NCI-H2081 treated with DMSO at 0.1 percent for 48 hours (cell line): ENCODE measurements around the gene GPR12.

Experiments
- DNase-seq: peaks from one replicate; lab custom pipeline; 2025; lab: John Stamatoyannopoulos, UW

GPR12 gene, protein sequence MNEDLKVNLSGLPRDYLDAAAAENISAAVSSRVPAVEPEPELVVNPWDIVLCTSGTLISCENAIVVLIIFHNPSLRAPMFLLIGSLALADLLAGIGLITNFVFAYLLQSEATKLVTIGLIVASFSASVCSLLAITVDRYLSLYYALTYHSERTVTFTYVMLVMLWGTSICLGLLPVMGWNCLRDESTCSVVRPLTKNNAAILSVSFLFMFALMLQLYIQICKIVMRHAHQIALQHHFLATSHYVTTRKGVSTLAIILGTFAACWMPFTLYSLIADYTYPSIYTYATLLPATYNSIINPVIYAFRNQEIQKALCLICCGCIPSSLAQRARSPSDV

DNA sequence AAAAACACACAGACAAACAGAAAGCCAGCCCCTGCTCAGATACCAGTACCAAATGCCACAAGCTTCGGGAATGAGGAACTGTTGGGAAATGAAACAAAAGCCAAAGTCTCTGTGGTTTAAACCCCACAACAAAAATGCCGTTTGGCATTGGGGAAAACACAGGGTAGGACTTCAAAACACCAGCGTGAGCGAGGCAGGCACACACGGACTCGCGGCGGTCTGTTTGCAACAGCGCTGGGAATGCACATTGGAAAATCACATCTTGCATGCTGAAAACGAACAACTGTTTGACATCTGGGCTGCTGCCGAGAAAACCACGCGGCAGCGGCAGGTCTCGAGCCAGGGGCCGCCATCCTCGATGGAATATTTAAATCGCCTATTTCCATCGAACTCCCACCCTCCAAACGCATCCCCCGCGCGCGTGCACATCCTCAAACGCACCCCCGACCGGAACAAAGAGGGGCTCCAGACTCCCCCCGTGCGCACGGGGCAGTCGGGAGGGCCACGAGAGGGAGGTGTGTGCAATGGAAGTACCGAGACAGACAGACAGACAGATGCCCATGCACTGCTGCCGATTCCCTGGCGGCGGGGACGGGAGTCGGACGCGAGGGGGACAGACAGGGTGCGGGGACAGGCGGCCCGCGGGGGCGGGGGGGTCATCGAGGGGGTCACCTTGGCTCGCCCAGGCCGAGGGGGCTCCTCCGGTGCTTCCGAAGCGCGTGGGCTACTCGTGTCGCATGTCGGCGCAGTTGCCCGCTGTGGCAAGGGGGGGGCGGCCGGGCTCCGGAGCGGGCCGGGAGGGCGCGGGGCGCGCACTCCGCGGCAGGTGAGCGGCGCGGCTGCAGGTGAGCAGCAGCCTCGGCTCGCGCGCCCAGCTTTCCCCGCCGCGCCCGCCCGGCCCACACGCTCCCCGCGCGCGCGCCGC, at the start of gene GPR12:
GPR12 (minus strand) TSS at position 880 of the 925 bp plus-strand sequence. CDS start 959 bp downstream, outside the sequence.
- no peak for DNase-seq

DNA sequence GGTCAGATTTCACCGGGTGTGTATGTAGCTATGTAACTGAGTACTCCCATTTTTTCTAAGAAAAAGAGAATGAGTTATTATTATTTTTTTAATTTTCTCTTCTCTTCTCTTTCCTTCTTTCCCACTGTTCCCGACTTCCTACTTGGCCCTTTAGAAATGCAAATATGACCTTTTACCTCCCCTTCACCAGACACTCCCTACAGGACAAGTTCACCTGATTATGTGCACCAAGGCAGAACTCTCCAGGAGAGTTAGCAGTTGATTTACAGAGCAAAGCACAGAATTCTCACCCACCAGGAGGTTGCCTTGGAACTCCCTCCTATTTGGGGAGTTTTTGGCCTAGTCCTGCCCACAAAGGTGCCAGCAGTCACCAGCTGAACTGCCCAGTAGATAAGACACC, 49.5 kb upstream of the GPR12 start:
- DNase-seq: no peak

DNA sequence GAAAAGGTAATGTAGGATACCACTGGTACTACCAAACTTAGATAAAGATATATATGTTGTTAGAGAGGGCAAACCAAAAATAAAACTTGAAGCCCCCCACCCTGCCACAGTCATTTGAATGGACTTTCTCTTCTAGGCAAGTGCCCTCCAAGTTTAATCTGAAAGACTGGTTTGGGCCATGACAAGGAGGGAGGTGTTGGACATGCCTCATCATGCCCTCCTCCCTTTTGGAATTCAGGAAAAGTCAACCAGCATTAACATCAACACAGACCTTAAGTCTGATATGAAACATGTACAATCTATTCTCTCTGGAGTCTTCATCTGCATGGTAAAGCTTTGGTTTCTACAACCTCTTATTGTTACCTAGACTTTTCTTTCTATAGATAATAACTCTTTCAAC, 46.3 kb upstream of the GPR12 start:
- no peak for DNase-seq

DNA sequence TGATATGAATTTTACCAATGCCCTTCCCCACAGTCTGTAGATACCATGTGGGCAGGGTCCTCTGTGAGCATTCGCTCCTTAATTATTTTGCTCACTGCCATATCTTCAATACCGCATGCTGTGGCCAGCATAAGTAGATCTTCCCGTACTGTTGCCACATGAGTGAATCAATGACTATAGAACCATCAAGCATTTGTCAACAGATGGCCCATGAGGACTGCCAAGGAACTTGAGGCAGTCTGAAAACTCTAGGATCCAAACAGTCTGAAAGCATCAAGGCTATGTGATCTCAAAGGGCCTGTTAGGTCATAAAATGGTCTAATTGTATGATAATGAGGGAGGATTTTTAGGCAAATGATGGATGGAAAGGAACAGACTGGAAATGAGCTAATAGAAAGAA, 27.4 kb upstream of the GPR12 start:
- no peak for DNase-seq

DNA sequence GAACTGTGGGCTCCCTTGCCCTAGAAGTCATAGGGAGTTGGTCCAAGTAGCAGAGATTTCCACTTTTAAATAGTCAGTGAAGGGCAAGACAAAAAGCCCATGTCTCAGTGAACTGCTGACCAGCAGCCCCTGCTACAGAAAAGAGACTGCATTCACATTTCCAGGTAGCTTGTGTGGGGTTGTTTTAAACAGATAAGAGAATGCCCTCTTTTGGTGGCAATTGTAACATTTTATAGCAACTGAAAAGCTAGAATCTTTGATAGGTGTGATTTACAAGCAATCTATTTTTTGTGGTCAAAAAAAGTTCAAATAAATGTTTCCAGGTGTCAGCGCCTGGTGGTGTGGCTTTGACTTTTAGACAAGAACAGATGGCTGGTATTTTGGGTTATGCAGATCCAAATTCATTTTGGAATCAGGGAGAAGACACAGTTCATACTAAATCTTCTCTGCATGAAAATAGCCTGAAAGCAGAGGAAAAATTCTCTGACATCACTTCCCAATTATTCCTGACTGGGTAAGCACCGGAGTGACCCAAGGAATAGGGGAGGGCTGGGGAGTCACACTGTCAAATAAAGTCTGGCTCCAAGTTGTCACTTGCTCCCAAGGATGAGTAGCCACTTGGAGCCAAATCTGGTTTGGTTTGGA, 26.2 kb upstream of the GPR12 start:
- DNase-seq: no peak

DNA sequence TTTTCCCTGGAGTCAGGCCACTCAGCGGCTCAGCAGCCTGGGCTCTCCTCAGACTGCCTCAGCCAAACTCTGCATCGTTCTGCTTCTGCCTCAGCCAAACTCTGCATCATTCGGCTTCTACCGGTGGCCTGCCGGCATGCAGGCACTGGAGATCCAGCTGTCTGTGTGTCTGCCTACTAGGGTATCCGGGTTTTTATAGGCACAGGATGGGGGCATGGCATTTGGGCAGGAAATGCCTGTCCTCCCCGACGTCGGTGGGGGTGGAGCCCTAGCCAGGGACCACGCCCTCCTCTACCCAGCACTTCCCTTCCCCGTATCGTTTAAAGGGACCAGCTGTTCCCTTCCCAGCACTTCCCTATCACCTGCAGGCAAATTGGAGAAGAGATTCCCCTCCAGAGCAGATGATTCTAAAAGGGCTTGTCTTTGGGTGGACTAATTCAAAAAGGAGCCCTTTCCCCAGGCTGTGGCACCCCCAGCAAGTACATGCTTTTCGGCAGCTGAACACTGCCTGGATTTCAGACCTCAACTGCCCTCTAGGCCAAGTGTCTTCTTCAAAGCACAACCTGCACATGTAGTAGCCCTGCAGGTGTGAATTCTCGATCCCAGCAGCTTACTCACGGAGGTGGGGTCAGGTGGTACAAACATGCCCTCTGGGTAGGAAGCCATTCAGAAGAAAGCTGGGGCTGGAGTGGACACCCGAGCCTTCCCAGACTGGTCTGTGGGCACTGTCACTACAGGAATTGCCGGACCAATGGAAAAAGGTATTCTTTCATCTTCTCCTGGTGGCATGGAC, 25.4 kb upstream of the GPR12 start:
- no peak for DNase-seq

DNA sequence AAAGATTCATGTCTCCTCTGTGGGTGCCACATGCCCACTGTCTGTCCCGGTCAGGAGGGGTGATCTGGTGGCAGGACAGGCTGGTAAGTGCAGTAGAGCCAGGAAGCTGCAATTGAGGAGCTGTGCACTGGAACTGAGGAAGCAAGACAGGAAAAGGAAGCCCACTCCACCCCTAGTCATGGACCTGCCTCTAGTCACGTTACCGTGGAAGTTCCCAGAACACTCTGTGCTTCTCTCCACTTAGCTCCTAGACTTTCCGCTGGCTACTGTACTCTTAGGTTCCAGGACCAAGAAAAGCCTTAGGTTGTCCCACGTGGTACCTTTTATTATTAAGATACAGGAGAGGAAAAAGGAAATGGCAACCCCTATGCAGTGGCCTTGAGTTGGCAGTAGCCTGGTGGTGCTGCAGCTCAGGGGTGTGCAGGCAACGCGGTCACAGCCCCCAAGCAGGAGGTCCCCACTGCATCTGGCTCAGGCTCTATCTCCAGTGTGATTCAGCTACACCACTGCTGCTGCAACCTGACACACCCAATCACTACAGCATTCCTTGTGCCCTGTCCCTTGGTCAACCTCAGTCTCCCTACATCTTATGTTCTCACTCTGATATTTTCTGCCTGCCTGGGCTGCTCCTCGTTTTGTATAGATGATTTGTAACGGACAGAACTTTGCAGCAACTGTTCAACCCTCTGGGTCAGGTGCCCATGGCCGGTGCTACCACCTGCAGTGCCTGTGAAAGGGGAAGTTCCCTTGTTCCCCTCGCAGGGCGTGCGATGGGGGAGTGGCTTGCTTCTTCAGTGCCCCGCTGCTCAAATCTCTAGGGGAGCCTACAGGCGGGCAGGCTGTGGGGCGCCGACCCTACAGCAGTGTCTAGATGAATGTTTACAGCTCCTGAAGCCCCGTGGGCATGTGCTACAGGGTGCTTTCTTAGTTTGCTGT, 24.4 kb upstream of the GPR12 start:
- no peak for DNase-seq

DNA sequence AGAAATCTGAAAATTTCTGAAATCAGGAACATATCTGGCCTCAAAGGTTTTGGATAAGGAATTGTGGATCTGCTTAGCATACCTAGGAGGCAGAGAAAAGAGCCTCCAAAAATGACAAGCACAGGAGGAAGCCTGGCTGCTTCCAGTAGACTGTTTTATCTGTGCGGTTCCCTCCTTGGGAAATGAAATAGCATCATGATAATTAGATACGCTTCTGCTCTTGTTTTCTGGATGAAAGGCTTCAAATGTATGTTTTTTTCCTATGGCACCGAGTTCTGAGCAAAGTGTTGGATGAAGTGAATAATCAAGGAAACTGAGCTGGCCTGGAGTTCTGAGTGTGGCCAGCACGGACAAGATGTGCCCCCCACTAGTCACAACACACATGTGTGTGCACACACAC, 19.8 kb upstream of the GPR12 start:
- no peak for DNase-seq

DNA sequence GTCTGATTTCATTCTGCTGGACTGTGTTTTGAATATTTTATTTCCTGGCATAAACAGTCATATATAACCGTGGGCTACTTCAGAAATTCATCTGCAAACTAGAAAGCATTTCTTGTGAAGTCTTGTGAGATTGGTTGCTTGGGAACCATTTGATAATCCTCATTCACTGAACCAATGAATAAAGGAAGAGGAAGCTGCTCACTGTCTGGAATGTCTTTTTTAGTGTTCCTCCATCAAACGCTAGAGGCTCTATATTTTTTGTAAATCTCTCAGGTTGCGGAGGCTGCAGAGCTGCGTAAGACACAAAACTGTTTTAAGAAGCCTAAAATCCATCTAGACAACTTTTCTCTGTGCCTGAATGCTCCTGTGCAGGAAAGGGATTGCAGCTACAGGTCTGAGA, 18.7 kb upstream of the GPR12 start:
- DNase-seq: no peak

DNA sequence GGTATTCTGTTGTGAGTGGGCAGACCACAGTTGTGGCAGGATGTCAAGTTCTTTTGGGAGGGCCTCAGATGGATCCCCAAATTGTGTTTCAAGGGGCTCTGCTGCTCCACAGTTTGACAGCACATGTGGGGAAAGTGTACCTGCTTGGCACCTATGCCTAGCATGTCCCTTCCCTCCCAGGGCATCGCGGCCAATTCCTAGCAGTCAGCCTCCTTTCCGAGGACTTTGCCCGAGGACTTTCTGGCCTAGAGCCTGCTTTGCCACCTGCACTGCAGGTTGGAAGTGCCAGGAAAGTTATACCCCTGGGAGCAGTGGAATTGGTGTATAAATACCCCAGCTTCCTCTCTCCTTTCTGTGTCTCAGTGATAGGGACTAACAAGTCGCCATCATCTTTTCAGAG, 11.9 kb upstream of the GPR12 start:
- no peak for DNase-seq

DNA sequence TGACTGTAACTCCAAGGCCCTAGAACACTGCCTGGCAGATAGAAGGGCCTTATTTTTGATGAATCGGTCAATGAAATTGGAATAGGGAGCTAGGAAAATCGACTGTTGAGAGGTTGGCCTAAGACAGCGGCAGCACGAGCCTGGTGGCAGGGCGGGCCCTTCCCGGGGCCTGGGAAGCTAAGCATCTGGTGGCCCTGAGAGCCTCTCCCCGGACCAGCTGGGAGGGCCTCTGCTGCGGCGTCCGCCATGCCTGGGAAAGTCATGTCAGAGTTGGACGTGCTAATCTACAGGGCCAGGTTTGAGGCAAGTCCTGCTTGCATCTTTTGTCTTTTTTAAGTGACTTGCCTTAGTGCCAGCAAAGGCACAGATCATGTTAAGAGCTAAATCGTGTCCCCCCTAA, 11.2 kb upstream of the GPR12 start:
- no peak for DNase-seq

DNA sequence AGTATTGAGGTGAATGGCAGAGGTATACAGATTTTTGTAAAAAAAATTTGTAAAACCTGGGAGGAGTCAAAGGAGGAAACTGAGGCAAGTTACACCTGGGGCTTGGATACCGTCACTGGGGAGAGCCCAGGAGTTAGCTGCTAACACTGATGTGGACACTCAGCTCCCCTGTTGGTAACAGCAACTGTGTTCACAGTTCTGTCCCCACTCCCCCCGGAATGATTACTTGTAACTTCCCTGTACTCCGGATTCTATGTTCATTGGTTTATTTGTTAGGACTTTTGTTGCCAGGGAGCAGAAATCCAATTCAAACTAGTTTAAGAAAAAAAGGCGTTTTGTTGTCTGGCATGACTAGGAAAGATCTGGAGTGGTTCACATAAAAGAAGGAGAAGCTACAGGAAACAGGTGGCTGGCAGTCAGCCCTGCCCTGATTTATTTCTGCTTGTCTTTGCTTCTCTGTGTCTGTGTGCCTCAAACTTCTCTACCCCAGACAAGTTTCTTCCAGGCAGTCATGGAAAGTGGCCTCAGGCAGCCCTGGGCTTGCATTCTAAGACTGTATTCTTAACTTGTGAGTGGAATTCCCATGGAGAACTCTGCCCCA, 2.3 kb upstream of the GPR12 start:
- DNase-seq: no peak

DNA sequence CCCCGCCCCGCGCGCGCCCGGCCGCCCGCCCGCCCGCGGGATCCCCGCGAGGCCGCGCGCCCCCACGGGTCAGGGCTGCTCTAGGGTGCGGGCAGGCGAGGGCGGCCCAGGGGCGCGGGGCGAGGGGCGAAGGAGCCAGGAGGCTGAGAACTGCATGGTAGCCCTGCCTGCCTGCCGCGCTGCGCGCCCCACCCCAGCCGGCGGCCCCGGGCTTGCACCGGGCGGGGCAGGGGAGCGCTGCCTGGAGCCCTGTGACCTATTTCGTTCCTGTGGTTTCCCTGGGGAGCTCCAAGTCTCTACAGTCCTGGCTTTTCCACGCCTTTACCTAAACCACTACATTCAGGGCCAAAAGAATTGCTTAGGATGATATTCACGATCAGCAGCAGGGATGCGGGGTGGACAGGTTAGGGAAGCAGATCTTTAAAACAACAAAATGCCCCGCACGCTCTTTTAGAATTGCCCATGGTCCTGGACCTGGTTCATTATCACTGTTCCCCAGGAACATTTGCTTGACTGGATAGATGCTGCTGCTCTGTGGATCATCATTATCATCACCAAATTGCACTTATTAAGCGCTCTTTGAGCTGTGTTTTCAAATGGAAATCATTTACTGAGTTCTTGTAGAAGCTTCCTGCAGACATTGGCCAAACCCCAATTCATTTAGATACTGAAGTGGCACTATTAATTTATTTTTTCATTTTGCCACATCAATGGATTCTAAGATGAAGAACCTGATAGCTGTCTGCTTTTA, 421 bp upstream of the GPR12 start:
- DNase-seq: no peak

DNA sequence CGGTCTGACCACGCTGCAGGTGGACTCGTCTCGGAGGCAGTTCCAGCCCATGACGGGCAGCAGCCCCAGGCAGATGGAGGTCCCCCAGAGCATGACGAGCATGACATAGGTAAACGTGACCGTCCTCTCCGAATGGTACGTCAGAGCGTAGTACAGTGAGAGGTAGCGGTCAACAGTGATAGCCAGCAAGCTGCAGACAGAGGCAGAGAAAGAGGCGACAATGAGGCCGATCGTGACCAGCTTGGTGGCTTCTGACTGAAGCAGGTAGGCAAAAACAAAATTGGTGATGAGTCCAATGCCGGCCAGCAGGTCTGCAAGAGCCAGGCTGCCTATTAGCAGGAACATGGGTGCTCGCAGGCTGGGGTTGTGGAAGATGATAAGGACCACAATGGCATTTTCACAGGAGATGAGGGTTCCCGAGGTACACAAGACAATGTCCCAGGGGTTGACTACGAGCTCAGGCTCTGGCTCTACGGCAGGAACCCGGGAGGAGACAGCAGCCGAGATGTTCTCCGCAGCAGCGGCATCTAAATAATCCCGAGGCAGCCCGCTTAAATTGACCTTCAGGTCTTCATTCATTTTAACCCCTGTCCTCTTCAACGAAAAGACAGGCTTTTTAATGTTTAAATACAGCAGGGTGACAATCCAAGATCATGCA, 1.2 kb downstream of the GPR12 start:
- no peak for DNase-seq

DNA sequence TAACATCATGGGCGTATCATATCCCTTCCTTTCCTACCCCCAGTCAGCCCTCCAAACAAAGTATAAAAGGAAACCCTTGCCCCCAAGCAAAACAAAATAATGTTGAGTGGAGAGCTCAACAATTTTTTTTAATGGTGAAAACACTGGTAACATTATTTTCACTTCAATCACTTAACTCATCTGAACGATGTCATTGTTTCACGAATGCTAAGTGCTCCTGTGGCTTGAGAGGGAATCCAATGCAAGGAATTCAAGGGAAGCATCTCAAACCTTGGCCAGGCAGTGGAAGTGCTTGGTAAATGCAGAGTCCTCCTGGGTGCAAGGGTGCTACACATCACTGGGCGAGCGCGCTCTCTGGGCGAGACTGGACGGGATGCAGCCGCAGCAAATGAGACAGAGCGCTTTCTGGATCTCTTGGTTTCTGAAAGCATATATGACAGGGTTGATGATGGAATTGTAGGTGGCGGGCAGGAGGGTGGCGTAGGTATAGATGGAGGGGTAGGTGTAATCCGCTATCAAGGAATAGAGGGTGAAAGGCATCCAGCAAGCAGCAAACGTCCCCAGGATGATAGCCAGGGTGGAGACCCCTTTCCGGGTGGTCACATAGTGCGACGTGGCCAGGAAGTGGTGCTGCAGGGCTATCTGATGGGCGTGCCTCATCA, 2.0 kb downstream of the GPR12 start:
- no peak for DNase-seq

DNA sequence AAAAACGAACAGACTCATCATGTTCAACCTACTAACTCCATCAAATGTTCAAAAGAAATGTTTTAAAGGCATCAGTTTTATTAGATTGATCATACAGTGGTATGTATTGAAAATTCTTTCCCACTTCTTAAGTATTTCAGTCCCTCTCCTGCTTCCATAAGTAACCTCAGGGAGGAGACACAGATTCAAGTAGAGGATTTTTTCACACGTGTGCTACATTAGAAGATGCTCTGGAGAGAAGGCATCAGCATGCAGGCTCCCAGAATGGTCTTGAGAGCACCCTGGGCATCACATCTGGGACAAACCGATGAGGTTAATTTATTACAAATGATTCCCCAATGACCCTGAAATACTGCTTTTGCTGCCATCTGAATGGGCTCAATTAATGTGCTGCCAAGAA, 3.6 kb downstream of the GPR12 start:
- DNase-seq: no peak

DNA sequence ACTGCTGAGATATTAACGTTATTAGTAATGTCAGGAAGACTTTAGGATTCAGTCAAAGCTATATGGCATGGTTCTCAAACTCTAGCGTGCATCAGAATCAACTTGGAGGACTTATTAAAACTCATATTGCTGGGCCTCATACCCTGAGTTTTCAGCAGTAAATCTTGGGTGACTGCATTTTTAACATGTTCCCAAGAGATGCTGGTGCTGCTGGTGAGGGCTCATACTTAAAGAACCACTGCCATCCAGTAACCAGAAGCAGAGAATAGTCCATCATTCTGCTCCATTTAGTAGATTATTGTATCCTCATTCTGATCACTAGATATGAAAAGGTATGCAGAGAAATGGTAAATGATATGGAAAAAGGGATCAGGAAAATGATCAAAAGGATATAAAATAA, 7.9 kb downstream of the GPR12 start:
- no peak for DNase-seq

DNA sequence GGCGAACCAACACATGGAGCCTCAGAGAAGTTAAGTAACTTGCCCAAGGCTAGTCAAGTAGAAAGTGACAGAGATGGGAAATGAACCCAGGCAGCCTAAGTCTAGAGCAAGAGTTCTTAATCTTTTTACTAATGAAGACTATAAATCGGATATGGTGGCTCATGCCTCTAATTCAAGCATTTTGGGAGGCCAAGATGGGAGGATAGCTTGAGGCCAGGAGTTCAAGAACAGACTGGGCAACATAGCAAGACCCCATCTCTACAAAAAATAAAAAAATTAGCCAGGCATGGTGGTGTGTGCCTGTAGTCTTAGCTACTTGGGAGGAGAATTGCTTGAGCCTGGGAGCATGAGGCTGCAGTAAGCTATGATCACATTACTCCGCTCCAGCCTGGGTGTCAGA, 10.7 kb downstream of the GPR12 start:
- DNase-seq: no peak

DNA sequence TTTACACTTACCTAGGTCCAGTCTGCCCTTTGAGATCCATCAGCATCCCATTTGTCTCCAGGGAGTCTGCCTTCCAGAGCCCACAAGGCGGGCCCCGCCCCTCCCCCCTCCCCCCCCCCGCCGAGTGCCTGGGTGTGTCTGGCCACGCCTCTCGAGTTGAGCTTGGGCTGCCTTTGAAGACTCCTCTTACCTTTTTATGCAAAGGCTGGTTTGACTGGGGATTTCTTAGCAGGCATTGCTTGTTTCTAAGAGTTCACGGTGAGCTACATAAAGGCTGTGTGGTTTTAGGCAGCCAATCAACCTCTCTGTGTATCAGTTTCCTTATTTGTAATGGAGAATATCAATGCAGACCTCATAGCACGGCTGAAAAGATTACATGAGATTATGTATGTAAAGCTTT, 11.3 kb downstream of the GPR12 start:
- DNase-seq: no peak
